H1 (cell line): ENCODE results near the gene FAM72A. TPM values are rescaled to one million over a fixed set of nuclear protein-coding genes. Genes with fewer than 3 reads are reported as not detected.
"Not testable (repeated sequence)": the region's sequence is repeated elsewhere in the genome, so short reads cannot be mapped to it uniquely, and the experiment has no call there.

ENCODE experiments used
- CTCF ChIA-PET: fragments of 300-600 bp; sonication (Branson Sonifier 250); formaldehyde crosslinking; loops from one replicate; lab custom pipeline; 2021; ENCODE audit not compliant: partially characterized antibody; lab: Charles Lee
- POLR2A ChIA-PET: fragments of 300-600 bp; sonication (Branson Sonifier 250); formaldehyde crosslinking; loops from one replicate; lab custom pipeline; 2021; ENCODE audit warnings: inconsistent platforms; ENCODE audit not compliant: partially characterized antibody; lab: Charles Lee
- DNase-seq, 2 experiments: peaks; one replicate each; pipeline versions ENCODE4 v3.0.0 to v3.0.0-alpha.2; 2010 to 2022; ENCODE audit warnings: low spot score in 2 of 2, low read depth in 1 of 2, mixed read lengths in 1 of 2
- FAIRE-seq: peaks from 2 replicates; lab custom pipeline; 2011; peaks lifted over from hg19 to GRCh38; lab: Jason Lieb, UNC
- H2AFZ ChIP-seq: 2 replicates; pipeline ENCODE4 v1.8.1; 2012; ENCODE audit warnings: low read length, inconsistent platforms
- H2AK5ac ChIP-seq: 2 replicates; pipeline ENCODE4 v1.6.1; 2013; ENCODE audit warnings: low read depth, low read length
- H2BK120ac ChIP-seq: replicated peaks from 2 replicates; pipeline ENCODE3; 2013; ENCODE audit warnings: low read depth, low read length, inconsistent platforms
- H2BK12ac ChIP-seq: 2 replicates; pipeline ENCODE4 v1.6.1; 2013; ENCODE audit warnings: low read depth, low read length
- H2BK15ac ChIP-seq: 2 replicates; pipeline ENCODE4 v1.6.1; 2013; ENCODE audit warnings: low read length
- H2BK20ac ChIP-seq: 2 replicates; pipeline ENCODE4 v1.6.1; 2013; ENCODE audit warnings: low read length
- H2BK5ac ChIP-seq: 2 replicates; pipeline ENCODE4 v1.6.1; 2013; ENCODE audit warnings: low read depth, low read length
- H3K14ac ChIP-seq: 2 replicates; pipeline ENCODE4 v1.6.1; 2013; ENCODE audit warnings: inconsistent platforms; ENCODE audit not compliant: insufficient read length
- H3K18ac ChIP-seq: 2 replicates; pipeline ENCODE4 v1.6.1; 2013; ENCODE audit warnings: low read length; ENCODE audit errors: extremely low read depth
- H3K23ac ChIP-seq: 2 replicates; pipeline ENCODE4 v1.6.1; 2013; ENCODE audit warnings: inconsistent platforms; ENCODE audit not compliant: insufficient read length
- H3K23me2 ChIP-seq: 2 replicates; pipeline ENCODE4 v1.6.1; 2013; ENCODE audit warnings: low read depth, low read length
- H3K27ac ChIP-seq: 2 replicates; pipeline ENCODE4 v1.6.1; 2011; ENCODE audit warnings: low read depth, low read length, inconsistent platforms
- H3K27me3 ChIP-seq, 4 experiments: replicated peaks in 1 of 4; 1 replicate in 1 of 4; 2 replicates in 3 of 4; pipeline versions ENCODE4 v1.6.1 to v1.8.1; 2011 to 2013; ENCODE audit warnings: low read length in 3 of 4, mild to moderate bottlenecking in 3 of 4, inconsistent platforms in 2 of 4, mixed read lengths in 2 of 4, moderate library complexity in 1 of 4; ENCODE audit not compliant: control insufficient read depth in 3 of 4, insufficient read depth in 3 of 4; ENCODE audit errors: extremely low read depth in 1 of 4
- H3K36me3 ChIP-seq, 4 experiments: 2 replicates each; pipeline versions ENCODE4 v1.6.1 to v1.8.1; 2011 to 2013; ENCODE audit warnings: mild to moderate bottlenecking in 4 of 4, low read length in 3 of 4, moderate library complexity in 2 of 4, control low read depth in 1 of 4, inconsistent platforms in 1 of 4; ENCODE audit not compliant: insufficient read depth in 4 of 4, control insufficient read depth in 2 of 4
- H3K4ac ChIP-seq: replicated peaks from 2 replicates; pipeline ENCODE3; 2013; ENCODE audit warnings: low read length, low read depth, mixed read lengths, inconsistent platforms; ENCODE audit not compliant: insufficient read length
- H3K4me1 ChIP-seq, 4 experiments: replicated peaks in 1 of 4; 1 replicate in 1 of 4; 2 replicates in 3 of 4; pipeline versions ENCODE4 v1.6.1 to v1.8.1; 2011 to 2013; ENCODE audit warnings: low read length in 3 of 4, inconsistent platforms in 2 of 4, mixed read lengths in 1 of 4; ENCODE audit not compliant: insufficient read depth in 4 of 4, control insufficient read depth in 3 of 4
- H3K4me2 ChIP-seq, 2 experiments: 2 replicates each; pipeline versions ENCODE4 v1.6.1 to v1.8.1; 2011 to 2013; ENCODE audit warnings: low read depth in 2 of 2, low read length in 2 of 2, control low read depth in 1 of 2, inconsistent platforms in 1 of 2, mild to moderate bottlenecking in 1 of 2; ENCODE audit not compliant: insufficient read depth in 1 of 2
- H3K4me3 ChIP-seq, 4 experiments: fragments of 200-600, 300-600 bp in 1 of 4; sonication (generic), shearing (Covaris generic), sonication (Bioruptor Twin) in 1 of 4; 2 replicates each; pipeline versions ENCODE4 v1.5.1 to v1.8.1; 2011 to 2016; ENCODE audit warnings: low read length in 4 of 4, low read depth in 3 of 4, control low read depth in 2 of 4, inconsistent platforms in 2 of 4, mild to moderate bottlenecking in 2 of 4, mixed read lengths in 1 of 4, moderate library complexity in 1 of 4; ENCODE audit not compliant: insufficient read depth in 2 of 4; ENCODE audit errors: extremely low read depth in 1 of 4
- H3K56ac ChIP-seq: replicated peaks from 2 replicates; pipeline ENCODE3; 2013; ENCODE audit warnings: low read depth, mild to moderate bottlenecking, mixed read lengths, low read length, inconsistent platforms; ENCODE audit not compliant: insufficient read length
- H3K79me1 ChIP-seq: 2 replicates; pipeline ENCODE4 v1.6.1; 2013; ENCODE audit warnings: low read depth, low read length, control low read depth
- H3K79me2 ChIP-seq, 2 experiments: 2 replicates each; pipeline versions ENCODE4 v1.6.1 to v1.8.1; 2012 to 2013; ENCODE audit warnings: low read length in 2 of 2, mild to moderate bottlenecking in 2 of 2, inconsistent platforms in 1 of 2; ENCODE audit not compliant: insufficient read depth in 2 of 2, control insufficient read depth in 1 of 2
- H3K9ac ChIP-seq, 4 experiments: replicated peaks in 1 of 4; 1 replicate in 1 of 4; 2 replicates in 3 of 4; pipeline versions ENCODE4 v1.6.1 to v1.8.1; 2011 to 2013; ENCODE audit warnings: low read depth in 3 of 4, low read length in 3 of 4, control low read depth in 2 of 4, mild to moderate bottlenecking in 2 of 4, moderate library complexity in 2 of 4, inconsistent platforms in 1 of 4; ENCODE audit errors: extremely low read depth in 1 of 4
- H3K9me3 ChIP-seq, 2 experiments: 2 replicates each; pipeline versions ENCODE4 v1.6.1 to v1.8.1; 2012 to 2013; ENCODE audit warnings: mild to moderate bottlenecking in 2 of 2, moderate library complexity in 2 of 2, control low read depth in 1 of 2, inconsistent platforms in 1 of 2, low read depth in 1 of 2, low read length in 1 of 2, mixed read lengths in 1 of 2; ENCODE audit not compliant: insufficient read depth in 2 of 2
- H4K20me1 ChIP-seq, 2 experiments: replicated peaks in 1 of 2; 2 replicates each; pipeline versions ENCODE3 to v1.8.1; 2011 to 2013; ENCODE audit warnings: inconsistent platforms in 2 of 2, low read length in 2 of 2, mild to moderate bottlenecking in 1 of 2; ENCODE audit not compliant: insufficient read depth in 2 of 2, control insufficient read depth in 1 of 2
- H4K5ac ChIP-seq: 2 replicates; pipeline ENCODE4 v1.6.1; 2013; ENCODE audit warnings: low read length, low read depth, mixed read lengths, inconsistent platforms; ENCODE audit not compliant: insufficient read length
- H4K8ac ChIP-seq: 2 replicates; pipeline ENCODE4 v1.8.0; 2013; ENCODE audit warnings: mild to moderate bottlenecking, moderate library complexity, low read length, inconsistent platforms; ENCODE audit not compliant: insufficient read depth; ENCODE audit errors: extremely low read depth
- H4K91ac ChIP-seq: replicated peaks from 2 replicates; pipeline ENCODE3; 2013; ENCODE audit warnings: low read length, mixed read lengths, inconsistent platforms; ENCODE audit not compliant: insufficient read length
- WGBS, 2 experiments: shearing (Covaris generic) in 1 of 2; methylation state at CpG; one replicate each; pipeline versions ENCODE4 v1.1.6 to v1.1.7; 2013 to 2015; ENCODE audit warnings: low lambda C conversion rate in 2 of 2, mixed read lengths in 2 of 2, inconsistent platforms in 1 of 2, low coverage in 1 of 2, missing lambda C conversion rate in 1 of 2; ENCODE audit not compliant: insufficient replicate concordance in 2 of 2, insufficient coverage in 1 of 2, insufficient read length in 1 of 2; ENCODE audit errors: extremely low coverage in 1 of 2, missing lambda C conversion rate in 1 of 2; 5-methylcytosine and 5-hydroxymethylcytosine counted together
- polyA plus RNA-seq, 7 experiments: library from polyadenylated mRNA; depleted of rRNA in 3 of 7; stranded (reverse) in 5 of 7; unstranded in 2 of 7; fragments of >200 nt in 5 of 7; fragments of 200-250 nt in 2 of 7; gene quantifications; 1 replicate in 5 of 7; 2 replicates in 1 of 7; 4 replicates in 1 of 7; pipeline versions ENCODE4 v1.2.1 to v1.2.3, GENCODE V29; 2011 to 2013; ENCODE audit warnings: missing spikeins in 2 of 7, mixed read lengths in 2 of 7
- total RNA-seq: library from RNA; stranded (reverse); fragmentation: NEBNext Ultra II Directional; extraction: Animal tissue kit (Norgen Biotek cat#: 25700); gene quantifications from 2 replicates; pipeline ENCODE4 v1.2.1, GENCODE V29; 2021

FAM72A gene
- total and polyA plus RNA-seq, 2 of the 8 experiments (the other 6 are each of a cell fraction or from before 2014, with no cell fraction given), result 10.7 to 23.0 TPM

DNA sequence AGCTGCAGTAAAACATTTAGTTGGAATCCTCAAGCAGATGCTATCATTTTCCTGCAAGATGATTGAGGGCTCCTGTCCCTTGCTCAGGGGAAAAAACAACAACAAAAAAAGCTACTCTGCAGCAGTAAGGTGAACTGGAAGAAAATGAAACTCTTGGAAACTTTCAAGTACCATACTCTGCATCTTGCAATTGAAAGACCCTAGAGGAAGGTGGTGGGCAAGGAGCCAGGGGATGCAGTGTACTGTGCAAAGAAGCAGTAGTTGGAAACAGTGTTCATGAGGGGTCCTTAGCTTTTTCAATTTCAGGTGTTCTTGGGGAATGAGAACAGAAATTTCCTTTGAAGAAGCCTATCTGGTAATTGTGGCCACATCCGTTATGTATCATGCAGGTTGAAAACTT, 8.2 kb upstream of the FAM72A start:
- H3K14ac ChIP-seq, H2BK20ac ChIP-seq, H2BK12ac ChIP-seq, H4K8ac ChIP-seq, H3K79me1 ChIP-seq, H2BK5ac ChIP-seq, H3K27me3 ChIP-seq, H3K4me1 ChIP-seq, H3K18ac ChIP-seq, H3K23ac ChIP-seq, H3K56ac ChIP-seq, POLR2A ChIA-PET, H2AFZ ChIP-seq, CTCF ChIA-PET, H3K27ac ChIP-seq, H2AK5ac ChIP-seq, H2BK120ac ChIP-seq, H3K9ac ChIP-seq, H3K79me2 ChIP-seq, H3K4ac ChIP-seq, H3K4me2 ChIP-seq, H2BK15ac ChIP-seq, H3K23me2 ChIP-seq, H4K5ac ChIP-seq, H3K4me3 ChIP-seq, FAIRE-seq, H4K91ac ChIP-seq, H4K20me1 ChIP-seq, H3K36me3 ChIP-seq, DNase-seq, H3K9me3 ChIP-seq: not testable (repeated sequence)
- WGBS, 2 experiments, result no CpG with 5 or more reads among the region's 1 CpG

DNA sequence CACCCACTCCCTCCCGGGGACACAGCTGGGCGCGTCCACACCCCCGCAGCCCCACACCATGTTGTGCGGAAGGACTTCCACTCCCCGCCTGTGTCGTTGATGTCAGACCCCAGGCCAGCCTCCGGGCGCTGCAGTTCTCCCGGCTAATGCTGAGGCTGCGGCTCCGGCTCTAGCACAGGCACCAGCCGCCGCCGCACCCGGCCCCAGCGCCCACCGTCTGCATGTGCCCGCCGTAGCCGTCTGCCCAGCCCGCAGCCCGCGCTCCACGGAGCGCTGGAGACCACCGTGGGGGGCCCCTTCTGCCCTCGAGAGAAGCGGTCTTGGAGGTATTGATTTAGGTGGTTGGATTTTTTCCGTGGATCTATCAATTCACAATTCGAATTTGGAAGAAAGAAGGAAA, 2.9 kb upstream of the FAM72A start:
- POLR2A ChIA-PET, H3K18ac ChIP-seq, H3K4me1 ChIP-seq, H4K20me1 ChIP-seq, H2BK5ac ChIP-seq, H3K27ac ChIP-seq, H4K8ac ChIP-seq, DNase-seq, H3K9me3 ChIP-seq, H3K9ac ChIP-seq, H3K23ac ChIP-seq, H2BK15ac ChIP-seq, H3K27me3 ChIP-seq, H2BK20ac ChIP-seq, CTCF ChIA-PET, FAIRE-seq, H3K14ac ChIP-seq, H2BK120ac ChIP-seq, H3K4me2 ChIP-seq, H2AFZ ChIP-seq, H3K79me1 ChIP-seq, H3K4ac ChIP-seq, H2AK5ac ChIP-seq, H2BK12ac ChIP-seq, H4K5ac ChIP-seq, H3K56ac ChIP-seq, H4K91ac ChIP-seq, H3K79me2 ChIP-seq, H3K23me2 ChIP-seq, H3K36me3 ChIP-seq: not testable (repeated sequence)
- H3K4me3 ChIP-seq, result 0 out of 8 replicates have a peak overlapping the region, but pooled peaks of 1 of the 4 experiments have one; percentile 26
- no CpG with 5 or more reads among the region's 31 CpGs for WGBS, 2 experiments
